Cardiac fibroblast (primary cell): ENCODE measurements around the gene PPP1R16B.

Experiments used
- DNase-seq, 2 donors: peaks; one replicate each; pipeline versions ENCODE4 v3.0.0 to v3.0.0-alpha.2; 2010; ENCODE audit warnings: low read depth in 2 of 2
- H3K4me3 ChIP-seq, 2 donors: replicated peaks in 1 of 2; 1 replicate in 1 of 2; 2 replicates in 1 of 2; pipeline ENCODE4 v1.5.1; 2011; ENCODE audit warnings: low read depth in 2 of 2, low read length in 2 of 2, mild to moderate bottlenecking in 2 of 2, moderate library complexity in 1 of 2
- CTCF ChIP-seq: IDR thresholded peaks from one replicate; pipeline ENCODE4 v1.5.1; 2011; ENCODE audit warnings: low read depth, mild to moderate bottlenecking, low read length, inconsistent platforms

The PPP1R16B gene

GRCh38 chr20:38946836-38947235 lies 141.3 kb downstream of the PPP1R16B start:
- no peak for DNase-seq
- no peak for TF ChIP-seq CTCF
- H3K4me3 ChIP-seq = no peak overlapping the region

- no peak for TF ChIP-seq CTCF
- H3K4me3 ChIP-seq = no peak overlapping the region
- DNase-seq = no peak
These were observed 142.4 kb downstream of the PPP1R16B start for GRCh38 chr20:38947931-38948362.

GRCh38 chr20:38950254-38950653 lies 144.8 kb downstream of the PPP1R16B start:
- no peak for TF ChIP-seq CTCF
- DNase-seq = no peak
- H3K4me3 ChIP-seq = no peak overlapping the region

GRCh38 chr20:38951611-38952010 lies 146.1 kb downstream of the PPP1R16B start:
- TF ChIP-seq CTCF = no peak
- no peak overlapping the region for H3K4me3 ChIP-seq
- DNase-seq = no peak

GRCh38 chr20:38952153-38952552 lies 146.7 kb downstream of the PPP1R16B start:
- no peak for DNase-seq
- TF ChIP-seq CTCF = no peak
- H3K4me3 ChIP-seq = no peak overlapping the region

GRCh38 chr20:38953630-38954340 lies 148.3 kb downstream of the PPP1R16B start:
- DNase-seq = no peak
- TF ChIP-seq CTCF = no peak

More at GRCh38 chr20:38953630-38954340, 148.3 kb downstream of the PPP1R16B start:
- no peak overlapping the region for H3K4me3 ChIP-seq
